GM19324 (cell line): ENCODE measurements around the gene KCNE5.
"Not testable (repeated sequence)": the region's sequence is repeated elsewhere in the genome, so short reads cannot be mapped to it uniquely, and the experiment has no call there.

Experiments used
- ATAC-seq: cut with Tn5 transposase; IDR thresholded peaks from one replicate; pipeline ENCODE4 v1.9.1; 2021; ENCODE audit warnings: mild to moderate bottlenecking, moderate library complexity; ENCODE audit not compliant: unreplicated experiment, low FRiP score

The KCNE5 gene

GRCh38 chrX:109624641-109625616, at the start of gene KCNE5:
TSS of gene KCNE5 (minus strand) at chrX:109625172. CDS start at chrX:109625020, 152 bp downstream.
- no peak for ATAC-seq

- no peak for ATAC-seq
These were observed 47.3 kb upstream of the KCNE5 start for GRCh38 chrX:109672239-109672638.

- not testable (repeated sequence) for ATAC-seq
These were observed 46.2 kb upstream of the KCNE5 start for GRCh38 chrX:109671170-109671569.

DNA sequence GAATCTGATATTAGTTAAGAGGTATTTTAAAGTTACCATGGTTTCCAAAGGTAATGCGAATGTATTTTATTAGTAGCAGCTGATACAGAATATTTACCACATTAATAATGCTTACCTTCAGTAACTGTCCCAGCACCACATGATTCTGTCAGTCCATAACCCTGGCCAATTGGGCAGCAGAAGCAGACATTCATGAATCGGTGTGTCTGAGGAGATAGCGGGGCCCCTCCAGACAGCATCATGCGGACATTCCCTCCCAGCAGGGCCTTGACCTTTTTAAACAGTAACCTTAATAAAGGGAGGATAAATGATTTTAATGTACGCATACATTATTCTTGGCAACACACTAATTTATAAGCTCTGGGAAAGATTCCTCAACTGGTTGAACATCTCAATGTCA, 43.0 kb upstream of the KCNE5 start:
- ATAC-seq = no peak

DNA sequence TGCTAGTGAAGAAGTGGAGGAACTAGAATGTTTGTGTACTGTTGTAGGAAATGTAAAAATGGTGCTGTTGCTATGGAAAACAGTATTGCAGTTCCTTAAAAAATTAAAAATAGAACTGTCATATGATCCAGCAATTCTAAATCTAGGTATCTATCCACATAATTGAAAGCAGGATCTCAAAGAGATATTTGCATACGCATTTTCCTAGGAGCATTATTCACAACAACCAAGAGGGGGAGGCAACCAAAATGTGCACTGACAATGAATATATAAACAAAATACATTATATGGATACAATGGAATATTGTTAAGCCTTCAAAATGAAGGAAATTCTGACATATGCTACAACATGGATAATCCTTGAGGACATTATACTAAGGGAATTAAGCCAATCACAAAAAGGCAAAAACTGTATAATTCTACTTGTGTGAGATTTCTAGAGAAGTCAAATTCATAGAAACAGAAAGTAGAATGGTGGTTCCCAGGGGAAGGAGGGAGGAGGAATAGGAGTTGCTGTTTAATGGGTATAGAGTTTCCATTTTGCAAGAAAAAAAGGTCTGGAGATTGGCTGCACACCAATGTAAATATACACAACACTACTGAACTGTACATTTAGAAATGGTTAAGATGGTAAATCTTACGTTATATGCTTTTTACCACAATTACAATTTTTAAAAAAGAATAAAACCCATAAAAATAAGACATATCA, 35.6 kb upstream of the KCNE5 start:
- no peak for ATAC-seq

- no peak for ATAC-seq
These were observed 33.4 kb upstream of the KCNE5 start for GRCh38 chrX:109658391-109658790.

- not testable (repeated sequence) for ATAC-seq
These were observed 32.4 kb upstream of the KCNE5 start for GRCh38 chrX:109657364-109657763.

DNA sequence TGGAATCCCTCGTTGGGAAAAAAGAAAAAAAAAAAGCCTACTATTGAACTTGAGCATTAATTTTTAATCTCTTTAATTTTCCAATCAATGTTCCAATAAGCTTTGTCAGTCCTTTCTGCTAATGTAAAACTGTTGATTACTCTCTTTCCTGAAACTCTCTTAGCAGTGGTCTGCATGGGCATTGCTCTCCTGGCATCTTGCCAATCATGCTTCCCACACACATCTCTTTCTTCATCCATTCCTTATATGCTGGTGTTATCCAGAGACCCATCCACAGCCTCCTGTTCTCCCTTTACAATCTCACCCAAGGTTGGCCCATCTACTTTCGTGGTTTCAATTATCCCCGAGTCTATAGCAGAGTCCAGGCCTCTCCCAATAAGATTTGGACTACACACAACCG, 31.8 kb upstream of the KCNE5 start:
- ATAC-seq = no peak

DNA sequence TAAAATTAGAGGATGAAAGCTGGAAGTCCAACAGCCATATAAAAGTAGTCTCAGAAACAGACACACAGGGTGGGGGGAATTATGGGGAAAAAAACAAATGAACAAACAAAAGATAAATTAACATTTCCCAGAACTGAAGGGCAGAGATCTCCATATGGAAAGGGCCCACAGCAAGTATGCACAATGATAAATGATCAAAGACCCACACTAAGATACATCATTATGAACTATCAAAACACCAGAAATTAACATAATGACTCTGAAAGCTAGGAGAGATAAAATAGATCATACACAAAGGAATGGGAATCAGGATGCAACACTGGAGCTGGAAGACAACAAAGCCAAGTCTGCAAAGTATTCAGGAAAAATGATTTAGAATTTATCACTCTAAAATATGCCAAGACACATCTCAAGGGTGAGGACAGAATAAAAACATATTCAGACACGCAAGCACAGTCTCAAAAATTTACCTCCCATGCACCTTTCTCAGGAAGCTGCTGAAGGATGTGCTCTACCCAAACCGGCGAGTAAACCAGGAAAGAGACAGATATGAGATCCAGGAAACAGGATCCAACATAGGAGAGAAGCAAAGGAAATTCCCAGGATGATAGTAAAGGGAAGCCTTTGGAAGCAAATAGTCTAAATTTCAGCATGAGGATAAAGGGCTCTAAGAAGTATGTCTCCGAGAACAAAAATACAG, 30.7 kb upstream of the KCNE5 start:
- no peak for ATAC-seq

GRCh38 chrX:109654516-109655109, 29.6 kb upstream of the KCNE5 start:
- ATAC-seq = no peak

DNA sequence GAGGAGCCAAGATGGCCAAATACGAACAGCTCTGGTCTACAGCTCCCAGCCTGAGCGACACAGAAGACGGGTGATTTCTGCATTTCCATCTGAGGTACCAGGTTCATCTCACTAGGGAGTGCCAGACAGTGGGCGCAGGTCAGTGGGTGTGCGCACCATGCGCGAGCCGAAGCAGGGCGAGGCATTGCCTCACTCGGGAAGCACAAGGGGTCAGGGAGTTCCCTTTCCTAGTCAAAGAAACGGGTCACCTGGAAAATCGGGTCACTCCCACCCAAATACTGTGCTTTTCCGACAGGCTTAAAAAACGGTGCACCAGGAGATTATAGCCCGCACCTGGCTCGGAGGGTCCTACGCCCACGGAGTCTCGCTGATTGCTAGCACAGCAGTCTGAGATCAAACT, 19.7 kb upstream of the KCNE5 start:
- not testable (repeated sequence) for ATAC-seq

GRCh38 chrX:109643687-109644086, 18.7 kb upstream of the KCNE5 start:
- ATAC-seq = no peak

GRCh38 chrX:109638158-109638557, 13.2 kb upstream of the KCNE5 start:
- ATAC-seq = no peak

DNA sequence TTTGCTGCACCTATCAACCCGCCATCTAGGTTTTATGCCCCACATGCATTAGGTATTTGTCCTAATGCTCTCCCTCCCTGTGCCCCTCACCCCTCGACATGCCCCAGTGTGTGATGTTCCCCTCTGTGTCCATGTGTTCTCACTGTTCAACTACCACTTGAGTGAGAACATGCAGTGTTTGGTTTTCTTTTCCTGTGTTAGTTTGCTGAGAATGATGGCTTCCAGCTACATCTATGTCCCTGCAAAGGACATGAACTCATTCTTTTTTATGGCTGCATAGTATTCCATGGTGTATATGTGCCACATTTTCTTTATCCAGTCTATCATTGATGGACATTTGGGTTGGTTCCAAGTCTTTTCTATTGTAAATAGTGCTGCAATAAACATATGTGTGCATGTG, 12.5 kb upstream of the KCNE5 start:
- not testable (repeated sequence) for ATAC-seq

DNA sequence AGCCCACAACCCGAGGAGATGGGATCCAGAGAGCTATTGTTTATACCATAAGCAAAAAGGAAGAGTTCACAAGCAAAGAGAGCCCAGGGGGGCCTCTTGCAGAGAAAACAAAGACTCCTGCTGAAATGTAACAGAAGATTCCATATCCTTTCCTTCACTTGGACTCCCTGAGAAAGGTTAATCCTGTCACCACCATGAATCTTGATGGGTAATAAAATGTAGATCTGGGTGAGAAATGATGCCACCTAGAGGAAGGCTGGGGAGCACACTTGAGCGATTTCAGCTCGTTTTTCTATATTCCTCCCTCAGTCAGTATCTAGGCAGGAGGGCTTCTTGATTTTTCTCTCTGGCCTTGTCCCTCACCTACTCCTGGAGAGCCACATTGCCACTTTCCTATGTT, 10.2 kb upstream of the KCNE5 start:
- no peak for ATAC-seq

- no peak for ATAC-seq
These were observed 8.0 kb upstream of the KCNE5 start for GRCh38 chrX:109632906-109633504.

- no peak for ATAC-seq
These were observed 4.3 kb upstream of the KCNE5 start for GRCh38 chrX:109629310-109629709.

GRCh38 chrX:109626637-109627036, 1.7 kb upstream of the KCNE5 start:
- no peak for ATAC-seq

GRCh38 chrX:109623997-109624396, 975 bp downstream of the KCNE5 start:
- ATAC-seq = no peak

DNA sequence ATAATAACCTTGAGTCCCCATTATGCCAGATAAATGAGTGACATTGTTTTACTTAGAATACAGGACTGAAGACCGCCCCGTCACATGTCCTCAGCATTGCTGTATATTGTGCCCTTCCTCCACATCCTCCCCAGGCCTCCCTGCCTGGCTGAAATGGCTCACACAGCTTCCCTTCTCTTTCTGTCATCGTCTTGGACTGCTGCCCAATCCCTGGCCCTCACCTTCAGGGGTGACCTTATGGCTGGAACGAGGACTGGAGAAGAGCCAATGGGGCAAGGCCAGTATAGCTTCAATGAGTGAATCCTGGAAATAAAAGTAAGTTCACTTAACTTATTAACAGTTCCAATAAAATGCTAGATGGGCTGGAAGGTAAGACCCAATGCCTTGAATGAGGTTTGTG, 2.7 kb downstream of the KCNE5 start:
- ATAC-seq = no peak
